ENCODE measurements around the gene ESYT3. TPM values are rescaled to one million over a fixed set of nuclear protein-coding genes. Genes with fewer than 3 reads are reported as not detected.
"Not testable (repeated sequence)": the region's sequence is repeated elsewhere in the genome, so short reads cannot be mapped to it uniquely, and the experiment has no call there.

The ESYT3 gene
- polyA plus RNA-seq, 4 donors: 0.22 to 1.4 (median 0.31) TPM; not detected in 1

GRCh38 chr3:138405001-138405400, 29.4 kb upstream of the ESYT3 start:
- Histone ChIP-seq H3K9me3 (ENCODE audit: control insufficient read depth in 2 of 2, insufficient read depth in 1 of 2, low read depth in 1 of 2, low read length in 1 of 2) (no peaks in the 10 kb centered on the region), H3K4me1 (ENCODE audit: control insufficient read depth in 3 of 3, insufficient read depth in 2 of 3, low read depth in 1 of 3, low read length in 2 of 3) (no peaks in the 10 kb centered on the region), H3K27me3 (ENCODE audit: control insufficient read depth in 3 of 3, insufficient read depth in 3 of 3, low read length in 3 of 3) (peaks cover 0 to 2% (median 0%) of the 10 kb centered on the region in 3 donors), H3K27ac (ENCODE audit: low read depth in 1 of 3, low read length in 2 of 3) (no peak overlapping the region), H3K36me3 (ENCODE audit: control insufficient read depth in 3 of 3, insufficient read depth in 2 of 3, low read depth in 1 of 3, low read length in 3 of 3) (peaks cover 0 to 7% (median 0%) of the 10 kb centered on the region in 3 donors), H3K4me3 (ENCODE audit: low read depth in 1 of 3, low read length in 3 of 3) (no peak overlapping the region)
- FAIRE-seq (no peak), DNase-seq (no peak)
- WGBS, 3 donors: 63 to 79% (median 64%) methylated on average over 7 of the region's 7 CpGs

- DNase-seq (no peak), FAIRE-seq (no peak)
- 78 to 87% (median 78%) methylated on average over 5 of the region's 5 CpGs for WGBS, 3 donors
- Histone ChIP-seq H3K27me3 (ENCODE audit: control insufficient read depth in 3 of 3, insufficient read depth in 3 of 3, low read length in 3 of 3) (peaks cover 0 to 2% (median 0%) of the 10 kb centered on the region in 3 donors), H3K4me3 (ENCODE audit: low read depth in 1 of 3, low read length in 3 of 3) (no peak overlapping the region), H3K36me3 (ENCODE audit: control insufficient read depth in 3 of 3, insufficient read depth in 2 of 3, low read depth in 1 of 3, low read length in 3 of 3) (peaks cover 0 to 6% (median 0%) of the 10 kb centered on the region in 3 donors), H3K9me3 (ENCODE audit: control insufficient read depth in 2 of 2, insufficient read depth in 1 of 2, low read depth in 1 of 2, low read length in 1 of 2) (no peaks in the 10 kb centered on the region), H3K27ac (ENCODE audit: low read depth in 1 of 3, low read length in 2 of 3) (no peak overlapping the region), H3K4me1 (ENCODE audit: control insufficient read depth in 3 of 3, insufficient read depth in 2 of 3, low read depth in 1 of 3, low read length in 2 of 3) (no peaks in the 10 kb centered on the region)
Measured at GRCh38 chr3:138405486-138405885, 28.9 kb upstream of the ESYT3 start.

- Histone ChIP-seq H3K27ac (ENCODE audit: low read depth in 1 of 3, low read length in 2 of 3) (no peak overlapping the region), H3K9me3 (ENCODE audit: control insufficient read depth in 2 of 2, insufficient read depth in 1 of 2, low read depth in 1 of 2, low read length in 1 of 2) (no peaks in the 10 kb centered on the region), H3K36me3 (ENCODE audit: control insufficient read depth in 3 of 3, insufficient read depth in 2 of 3, low read depth in 1 of 3, low read length in 3 of 3) (peaks cover 0 to 5% (median 0%) of the 10 kb centered on the region in 3 donors), H3K4me1 (ENCODE audit: control insufficient read depth in 3 of 3, insufficient read depth in 2 of 3, low read depth in 1 of 3, low read length in 2 of 3) (no peaks in the 10 kb centered on the region), H3K27me3 (ENCODE audit: control insufficient read depth in 3 of 3, insufficient read depth in 3 of 3, low read length in 3 of 3) (peaks cover 0 to 2% (median 0%) of the 10 kb centered on the region in 3 donors), H3K4me3 (ENCODE audit: low read depth in 1 of 3, low read length in 3 of 3) (no peak overlapping the region)
- 38 to 63% (median 56%) methylated on average over 2 of the region's 2 CpGs for WGBS, 3 donors
- no peak for FAIRE-seq
- DNase-seq: no peak
Measured at GRCh38 chr3:138406606-138407005, 27.8 kb upstream of the ESYT3 start.

GRCh38 chr3:138407236-138407907, 27.0 kb upstream of the ESYT3 start:
- Histone ChIP-seq H3K27ac (ENCODE audit: low read depth in 1 of 3, low read length in 2 of 3) (no peak overlapping the region), H3K4me1 (ENCODE audit: control insufficient read depth in 3 of 3, insufficient read depth in 2 of 3, low read depth in 1 of 3, low read length in 2 of 3) (no peaks in the 10 kb centered on the region), H3K9me3 (ENCODE audit: control insufficient read depth in 2 of 2, insufficient read depth in 1 of 2, low read depth in 1 of 2, low read length in 1 of 2) (no peaks in the 10 kb centered on the region), H3K27me3 (ENCODE audit: control insufficient read depth in 3 of 3, insufficient read depth in 3 of 3, low read length in 3 of 3) (peaks cover 0 to 2% (median 0%) of the 10 kb centered on the region in 3 donors), H3K4me3 (ENCODE audit: low read depth in 1 of 3, low read length in 3 of 3) (no peak overlapping the region), H3K36me3 (ENCODE audit: control insufficient read depth in 3 of 3, insufficient read depth in 2 of 3, low read depth in 1 of 3, low read length in 3 of 3) (no peaks in the 10 kb centered on the region)
- WGBS, 3 donors: 77 to 87% (median 77%) methylated on average over 3 of the region's 3 CpGs
- DNase-seq: no peak
- no peak for FAIRE-seq

GRCh38 chr3:138408751-138409570, 25.5 kb upstream of the ESYT3 start:
- no peaks in the 10 kb centered on the region for H3K36me3 ChIP-seq (ENCODE audit: control insufficient read depth in 3 of 3, insufficient read depth in 2 of 3, low read depth in 1 of 3, low read length in 3 of 3)
- H3K4me3 ChIP-seq (ENCODE audit: low read depth in 1 of 3, low read length in 3 of 3): no peak overlapping the region
- FAIRE-seq (no peak), DNase-seq (no peak)
- no peak overlapping the region for H3K27ac ChIP-seq (ENCODE audit: low read depth in 1 of 3, low read length in 2 of 3)
- no peaks in the 10 kb centered on the region for H3K4me1 ChIP-seq (ENCODE audit: control insufficient read depth in 3 of 3, insufficient read depth in 2 of 3, low read depth in 1 of 3, low read length in 2 of 3)
- peaks cover 0 to 2% (median 0%) of the 10 kb centered on the region in 3 donors for H3K27me3 ChIP-seq (ENCODE audit: control insufficient read depth in 3 of 3, insufficient read depth in 3 of 3, low read length in 3 of 3)
- WGBS, 3 donors: 59 to 75% (median 71%) methylated on average over 7 of the region's 7 CpGs
- H3K9me3 ChIP-seq (ENCODE audit: control insufficient read depth in 2 of 2, insufficient read depth in 1 of 2, low read depth in 1 of 2, low read length in 1 of 2): no peaks in the 10 kb centered on the region

- H3K4me1 ChIP-seq (ENCODE audit: control insufficient read depth in 3 of 3, insufficient read depth in 2 of 3, low read depth in 1 of 3, low read length in 2 of 3): no peaks in the 10 kb centered on the region
- H3K4me3 ChIP-seq (ENCODE audit: low read depth in 1 of 3, low read length in 3 of 3): no peak overlapping the region
- H3K9me3 ChIP-seq (ENCODE audit: control insufficient read depth in 2 of 2, insufficient read depth in 1 of 2, low read depth in 1 of 2, low read length in 1 of 2): no peaks in the 10 kb centered on the region
- 68 to 69% (median 68%) methylated on average over 9 of the region's 9 CpGs for WGBS, 3 donors
- no peak for FAIRE-seq
- no peaks in the 10 kb centered on the region for H3K36me3 ChIP-seq (ENCODE audit: control insufficient read depth in 3 of 3, insufficient read depth in 2 of 3, low read depth in 1 of 3, low read length in 3 of 3)
- no peak for DNase-seq
- H3K27ac ChIP-seq (ENCODE audit: low read depth in 1 of 3, low read length in 2 of 3): no peak overlapping the region
- peaks cover 0 to 5% (median 0%) of the 10 kb centered on the region in 3 donors for H3K27me3 ChIP-seq (ENCODE audit: control insufficient read depth in 3 of 3, insufficient read depth in 3 of 3, low read length in 3 of 3)
Measured at GRCh38 chr3:138412821-138413551, 21.4 kb upstream of the ESYT3 start.

- H3K36me3 ChIP-seq (ENCODE audit: control insufficient read depth in 3 of 3, insufficient read depth in 2 of 3, low read depth in 1 of 3, low read length in 3 of 3); FAIRE-seq; H3K4me3 ChIP-seq (ENCODE audit: low read depth in 1 of 3, low read length in 3 of 3); H3K27ac ChIP-seq (ENCODE audit: low read depth in 1 of 3, low read length in 2 of 3); DNase-seq; H3K27me3 ChIP-seq (ENCODE audit: control insufficient read depth in 3 of 3, insufficient read depth in 3 of 3, low read length in 3 of 3); H3K9me3 ChIP-seq (ENCODE audit: control insufficient read depth in 2 of 2, insufficient read depth in 1 of 2, low read depth in 1 of 2, low read length in 1 of 2); H3K4me1 ChIP-seq (ENCODE audit: control insufficient read depth in 3 of 3, insufficient read depth in 2 of 3, low read depth in 1 of 3, low read length in 2 of 3): not testable (repeated sequence)
- 41 to 79% (median 44%) methylated on average over 4 of the region's 4 CpGs for WGBS, 3 donors
Measured at GRCh38 chr3:138416236-138416635, 18.2 kb upstream of the ESYT3 start.

- FAIRE-seq (no peak), DNase-seq (peak; percentile 76 to 85)
- H3K27me3 ChIP-seq (ENCODE audit: control insufficient read depth in 3 of 3, insufficient read depth in 3 of 3, low read length in 3 of 3): peaks cover 0 to 3% (median 0%) of the 10 kb centered on the region in 3 donors
- H3K36me3 ChIP-seq (ENCODE audit: control insufficient read depth in 3 of 3, insufficient read depth in 2 of 3, low read depth in 1 of 3, low read length in 3 of 3): no peaks in the 10 kb centered on the region
- H3K9me3 ChIP-seq (ENCODE audit: control insufficient read depth in 2 of 2, insufficient read depth in 1 of 2, low read depth in 1 of 2, low read length in 1 of 2): peaks cover 0 to 4% of the 10 kb centered on the region in 2 donors
- WGBS, 3 donors: 15 to 19% (median 18%) methylated on average over 7 of the region's 7 CpGs
- no peaks in the 10 kb centered on the region for H3K4me1 ChIP-seq (ENCODE audit: control insufficient read depth in 3 of 3, insufficient read depth in 2 of 3, low read depth in 1 of 3, low read length in 2 of 3)
- H3K27ac ChIP-seq (ENCODE audit: low read depth in 1 of 3, low read length in 2 of 3): no peak overlapping the region
- no peak overlapping the region for H3K4me3 ChIP-seq (ENCODE audit: low read depth in 1 of 3, low read length in 3 of 3)
Measured at GRCh38 chr3:138417559-138417982, 16.8 kb upstream of the ESYT3 start.

All from small intestine (tissue), 7 donors.